22Rv1 (cell line): ENCODE measurements around the gene CHM.

Source experiments
- CTCF ChIP-seq: fragments of 450-650 bp; IDR thresholded peaks from 2 replicates; pipeline ENCODE4 v1.5.1; 2017; ENCODE audit warnings: mild to moderate bottlenecking
- ZFX ChIP-seq: fragments of 450-650 bp; IDR thresholded peaks from 2 replicates; pipeline ENCODE4 v1.6.1; 2017; ENCODE audit warnings: antibody characterized with exemption, borderline replicate concordance

GRCh38 chrX:85941275-85941674, 106.1 kb downstream of the CHM start:
- TF ChIP-seq CTCF = no peak
- TF ChIP-seq ZFX = no peak
